Neuron (in vitro differentiated cells): ENCODE data around the gene SLC35E1.

ENCODE experiments used
- H2AFZ ChIP-seq: one replicate; pipeline ENCODE4 v1.6.1; 2013; ENCODE audit warnings: low read depth, mild to moderate bottlenecking, inconsistent platforms, low read length, moderate library complexity
- H3K27me3 ChIP-seq: one replicate; pipeline ENCODE4 v1.6.1; 2013; ENCODE audit warnings: low read length; ENCODE audit not compliant: insufficient read depth
- H3K36me3 ChIP-seq: one replicate; pipeline ENCODE4 v1.6.1; 2013; ENCODE audit warnings: low read length; ENCODE audit not compliant: insufficient read depth
- H3K4me1 ChIP-seq: one replicate; pipeline ENCODE4 v1.6.1; 2013; ENCODE audit warnings: low read length; ENCODE audit not compliant: insufficient read depth
- H3K4me3 ChIP-seq: 2 replicates; pipeline ENCODE4 v1.5.1; 2013; ENCODE audit warnings: mild to moderate bottlenecking, low read length, moderate library complexity
- H3K9me3 ChIP-seq: one replicate; pipeline ENCODE4 v1.6.1; 2013; ENCODE audit warnings: low read length

Gene SLC35E1

GRCh38 chr19:16607819-16608218 lies 35.6 kb upstream of the SLC35E1 start:
- Histone ChIP-seq H3K36me3 (no peaks in the 10 kb centered on the region), H3K27me3 (no peaks in the 10 kb centered on the region), H3K4me3 (no peak overlapping the region), H2AFZ (no peak overlapping the region), H3K9me3 (no peaks in the 10 kb centered on the region), H3K4me1 (no peaks in the 10 kb centered on the region)

- no peaks in the 10 kb centered on the region for H3K9me3 ChIP-seq
- no peaks in the 10 kb centered on the region for H3K27me3 ChIP-seq
- H2AFZ ChIP-seq = no peak overlapping the region
- H3K4me3 ChIP-seq = no peak overlapping the region
- no peaks in the 10 kb centered on the region for H3K36me3 ChIP-seq
- no peaks in the 10 kb centered on the region for H3K4me1 ChIP-seq
Observed at GRCh38 chr19:16605553-16605994, 33.4 kb upstream of the SLC35E1 start.

GRCh38 chr19:16605115-16605514 lies 32.9 kb upstream of the SLC35E1 start:
- no peaks in the 10 kb centered on the region for H3K9me3 ChIP-seq
- no peaks in the 10 kb centered on the region for H3K4me1 ChIP-seq
- H2AFZ ChIP-seq = no peak overlapping the region
- H3K36me3 ChIP-seq = no peaks in the 10 kb centered on the region
- H3K27me3 ChIP-seq = no peaks in the 10 kb centered on the region
- no peak overlapping the region for H3K4me3 ChIP-seq

- no peaks in the 10 kb centered on the region for H3K9me3 ChIP-seq
- H3K4me1 ChIP-seq = no peaks in the 10 kb centered on the region
- no peaks in the 10 kb centered on the region for H3K27me3 ChIP-seq
- H2AFZ ChIP-seq = no peak overlapping the region
- no peak overlapping the region for H3K4me3 ChIP-seq
- H3K36me3 ChIP-seq = no peaks in the 10 kb centered on the region
Observed at GRCh38 chr19:16604615-16605014, 32.4 kb upstream of the SLC35E1 start.

- H3K4me1 ChIP-seq = no peaks in the 10 kb centered on the region
- H3K4me3 ChIP-seq = no peak overlapping the region
- H3K9me3 ChIP-seq = no peaks in the 10 kb centered on the region
- no peaks in the 10 kb centered on the region for H3K27me3 ChIP-seq
- no peaks in the 10 kb centered on the region for H3K36me3 ChIP-seq
- no peak overlapping the region for H2AFZ ChIP-seq
Observed at GRCh38 chr19:16603090-16603489, 30.9 kb upstream of the SLC35E1 start.

- Histone ChIP-seq H3K4me1 (no peaks in the 10 kb centered on the region), H3K36me3 (no peaks in the 10 kb centered on the region), H3K9me3 (no peaks in the 10 kb centered on the region), H3K4me3 (no peak overlapping the region), H2AFZ (no peak overlapping the region), H3K27me3 (no peaks in the 10 kb centered on the region)
Observed at GRCh38 chr19:16601378-16602052, 29.3 kb upstream of the SLC35E1 start.

GRCh38 chr19:16600824-16601223 lies 28.6 kb upstream of the SLC35E1 start:
- Histone ChIP-seq H3K4me1 (no peaks in the 10 kb centered on the region), H2AFZ (no peak overlapping the region), H3K9me3 (no peaks in the 10 kb centered on the region), H3K27me3 (no peaks in the 10 kb centered on the region), H3K36me3 (no peaks in the 10 kb centered on the region), H3K4me3 (no peak overlapping the region)

- H3K27me3 ChIP-seq = no peaks in the 10 kb centered on the region
- no peaks in the 10 kb centered on the region for H3K36me3 ChIP-seq
- no peak overlapping the region for H3K4me3 ChIP-seq
- no peak overlapping the region for H2AFZ ChIP-seq
- H3K9me3 ChIP-seq = no peaks in the 10 kb centered on the region
- no peaks in the 10 kb centered on the region for H3K4me1 ChIP-seq
Observed at GRCh38 chr19:16599655-16600346, 27.6 kb upstream of the SLC35E1 start.

- Histone ChIP-seq H3K4me3 (no peak overlapping the region), H3K4me1 (no peaks in the 10 kb centered on the region), H3K27me3 (no peaks in the 10 kb centered on the region), H2AFZ (no peak overlapping the region), H3K36me3 (no peaks in the 10 kb centered on the region), H3K9me3 (no peaks in the 10 kb centered on the region)
Observed at GRCh38 chr19:16598848-16599247, 26.6 kb upstream of the SLC35E1 start.

GRCh38 chr19:16596399-16596798 lies 24.2 kb upstream of the SLC35E1 start:
- no peaks in the 10 kb centered on the region for H3K9me3 ChIP-seq
- no peak overlapping the region for H2AFZ ChIP-seq

GRCh38 chr19:16595097-16595496 lies 22.9 kb upstream of the SLC35E1 start:
- peaks cover 18% of the 10 kb centered on the region for H3K4me1 ChIP-seq
- no peaks in the 10 kb centered on the region for H3K27me3 ChIP-seq
- no peak overlapping the region for H3K4me3 ChIP-seq
- no peak overlapping the region for H2AFZ ChIP-seq
- no peaks in the 10 kb centered on the region for H3K36me3 ChIP-seq
- H3K9me3 ChIP-seq = no peaks in the 10 kb centered on the region

More at GRCh38 chr19:16596399-16596798, 24.2 kb upstream of the SLC35E1 start:
- Histone ChIP-seq H3K36me3 (no peaks in the 10 kb centered on the region), H3K4me3 (no peak overlapping the region), H3K4me1 (peaks cover 12% of the 10 kb centered on the region), H3K27me3 (no peaks in the 10 kb centered on the region)

GRCh38 chr19:16594681-16595091 lies 22.5 kb upstream of the SLC35E1 start:
- H3K27me3 ChIP-seq = no peaks in the 10 kb centered on the region
- H2AFZ ChIP-seq = no peak overlapping the region
- peaks cover 18% of the 10 kb centered on the region for H3K4me1 ChIP-seq
- H3K4me3 ChIP-seq = no peak overlapping the region
- H3K36me3 ChIP-seq = no peaks in the 10 kb centered on the region
- no peaks in the 10 kb centered on the region for H3K9me3 ChIP-seq

GRCh38 chr19:16594131-16594586 lies 21.9 kb upstream of the SLC35E1 start:
- no peaks in the 10 kb centered on the region for H3K27me3 ChIP-seq
- no peaks in the 10 kb centered on the region for H3K36me3 ChIP-seq
- no peak overlapping the region for H2AFZ ChIP-seq
- no peaks in the 10 kb centered on the region for H3K9me3 ChIP-seq
- no peak overlapping the region for H3K4me3 ChIP-seq
- H3K4me1 ChIP-seq = peaks cover 18% of the 10 kb centered on the region
